ENCODE results near the gene CD300H.

DNA sequence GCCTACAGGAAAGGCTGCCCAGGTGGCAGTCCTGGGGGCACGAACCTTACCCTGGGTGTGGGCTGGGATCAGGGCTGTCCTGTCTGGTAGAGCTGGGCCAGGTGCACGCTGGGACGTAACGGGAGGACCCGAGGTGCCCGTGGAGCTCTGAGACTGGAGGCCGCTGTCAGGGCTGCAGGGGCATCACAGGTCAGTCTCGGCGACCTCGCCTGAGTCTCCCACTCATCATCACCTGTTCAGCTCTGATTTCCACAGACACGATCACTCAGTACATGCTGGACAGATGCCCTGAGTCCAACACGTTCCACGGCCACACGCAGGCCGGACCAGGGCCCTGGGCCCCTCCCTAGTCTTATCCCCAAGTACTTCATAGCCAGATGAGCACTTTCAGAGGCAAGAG lies 16.7 kb downstream of the CD300H start:
- TF ChIP-seq POLR2A (IDR thresholded peaks at IDR 0.05), result no peak
- TF ChIP-seq, protein P1, sequence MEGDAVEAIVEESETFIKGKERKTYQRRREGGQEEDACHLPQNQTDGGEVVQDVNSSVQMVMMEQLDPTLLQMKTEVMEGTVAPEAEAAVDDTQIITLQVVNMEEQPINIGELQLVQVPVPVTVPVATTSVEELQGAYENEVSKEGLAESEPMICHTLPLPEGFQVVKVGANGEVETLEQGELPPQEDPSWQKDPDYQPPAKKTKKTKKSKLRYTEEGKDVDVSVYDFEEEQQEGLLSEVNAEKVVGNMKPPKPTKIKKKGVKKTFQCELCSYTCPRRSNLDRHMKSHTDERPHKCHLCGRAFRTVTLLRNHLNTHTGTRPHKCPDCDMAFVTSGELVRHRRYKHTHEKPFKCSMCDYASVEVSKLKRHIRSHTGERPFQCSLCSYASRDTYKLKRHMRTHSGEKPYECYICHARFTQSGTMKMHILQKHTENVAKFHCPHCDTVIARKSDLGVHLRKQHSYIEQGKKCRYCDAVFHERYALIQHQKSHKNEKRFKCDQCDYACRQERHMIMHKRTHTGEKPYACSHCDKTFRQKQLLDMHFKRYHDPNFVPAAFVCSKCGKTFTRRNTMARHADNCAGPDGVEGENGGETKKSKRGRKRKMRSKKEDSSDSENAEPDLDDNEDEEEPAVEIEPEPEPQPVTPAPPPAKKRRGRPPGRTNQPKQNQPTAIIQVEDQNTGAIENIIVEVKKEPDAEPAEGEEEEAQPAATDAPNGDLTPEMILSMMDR (IDR thresholded peaks at IDR 0.05), result no peak
